Tibial nerve (tissue), 4 donors: ENCODE data around the gene RPL39L. TPM values are rescaled to one million over a fixed set of nuclear protein-coding genes. Genes with fewer than 3 reads are reported as not detected.

Experiments used
- DNase-seq, 2 donors: peaks; one replicate each; pipeline ENCODE4 v3.0.0-alpha.2; 2019; ENCODE audit warnings: low spot score in 2 of 2
- H3K27ac ChIP-seq, 4 donors: fragments of 200-600 bp; sonication (generic) in 3 of 4; one replicate each; pipeline ENCODE4 v1.5.1; 2017 to 2019; ENCODE audit warnings: mild to moderate bottlenecking in 1 of 4
- H3K27me3 ChIP-seq, 2 donors: fragments of 200-600 bp; sonication (generic) in 1 of 2; one replicate each; pipeline versions ENCODE4 v1.5.1 to v1.6.0; 2017 to 2019
- H3K36me3 ChIP-seq, 3 donors: fragments of 200-600 bp; sonication (generic); one replicate each; pipeline ENCODE4 v1.5.1; 2018 to 2019
- H3K4me1 ChIP-seq, 4 donors: fragments of 200-600 bp; sonication (generic) in 3 of 4; one replicate each; pipeline ENCODE4 v1.5.1; 2017 to 2019
- H3K4me3 ChIP-seq, 4 donors: fragments of 200-600 bp; sonication (generic) in 3 of 4; one replicate each; pipeline ENCODE4 v1.5.1; 2017 to 2019; ENCODE audit warnings: mild to moderate bottlenecking in 1 of 4, moderate library complexity in 1 of 4
- H3K9me3 ChIP-seq, 4 donors: fragments of 200-600 bp; sonication (generic) in 3 of 4; one replicate each; pipeline ENCODE4 v1.5.1; 2017 to 2019
- EP300 ChIP-seq, 2 donors: sonication (generic); formaldehyde crosslinking; IDR thresholded peaks; one replicate each; pipeline ENCODE4 v1.6.1; 2017; ENCODE audit warnings: antibody characterized with exemption in 2 of 2, mild to moderate bottlenecking in 1 of 2
- POLR2A ChIP-seq, 2 donors: fragments of 450-650 bp; IDR thresholded peaks; one replicate each; pipeline ENCODE4 v1.6.1; 2017; ENCODE audit warnings: antibody characterized with exemption in 2 of 2, mild to moderate bottlenecking in 2 of 2, moderate library complexity in 2 of 2
- WGBS, 2 donors: methylation state at CpG; one replicate each; pipeline ENCODE4 v1.1.5; 2018; 5-methylcytosine and 5-hydroxymethylcytosine counted together
- total RNA-seq, 4 donors: library from RNA; depleted of rRNA; stranded (reverse); fragments of >200 nt; gene quantifications; one replicate each; pipeline ENCODE4 v1.1.0, GENCODE V29; 2016
- TF ChIP-seq, protein P1 (sequence below), 5 experiments: fragments of 200-600 bp in 3 of 5; fragments of 450-650 bp in 2 of 5; sonication (generic) in 3 of 5; IDR thresholded peaks; one replicate each; pipeline ENCODE4 v1.5.1; 2016 to 2019; ENCODE audit warnings: antibody characterized with exemption in 5 of 5, mild to moderate bottlenecking in 3 of 5, moderate library complexity in 2 of 5

RPL39L gene
- total RNA-seq, 4 donors from 2014 or later, result 1.4 to 15.0 (median 10.7) TPM

DNA sequence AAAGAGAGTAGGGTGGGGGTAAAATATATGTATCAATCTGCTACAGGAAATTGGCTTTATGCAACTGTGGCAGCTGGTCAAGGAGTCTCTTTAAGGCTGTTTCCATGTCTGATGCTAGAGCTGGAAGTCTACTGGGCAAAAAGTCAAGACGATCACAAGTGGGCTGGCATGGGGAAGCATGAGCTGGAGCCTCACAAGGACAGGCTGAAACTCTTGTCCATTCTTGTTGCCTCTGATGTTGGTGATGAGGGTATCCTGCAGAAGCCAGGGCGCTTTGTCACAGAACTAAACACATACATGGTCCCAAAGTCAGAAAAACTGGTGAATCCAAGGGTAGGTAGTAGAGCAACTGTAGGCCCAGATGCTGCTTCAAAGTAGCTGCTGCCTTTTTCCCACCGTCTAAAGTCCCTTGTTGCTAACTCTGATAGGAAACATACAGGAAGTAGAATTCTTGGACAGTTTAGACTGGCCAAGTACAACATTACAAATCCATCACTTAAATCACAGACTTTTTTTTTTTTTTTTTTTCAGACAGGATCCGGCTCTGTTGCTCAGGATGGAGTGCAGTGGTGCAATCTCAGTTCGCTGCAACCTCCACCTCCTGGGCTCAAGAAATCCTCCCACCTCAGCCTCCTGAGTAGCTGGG is 54.2 kb downstream of the RPL39L start:
- Histone ChIP-seq H3K27me3 (no peaks in the 10 kb centered on the region), H3K4me1 (peaks cover 0 to 5% (median 0%) of the 10 kb centered on the region in 4 donors), H3K36me3 (no peaks in the 10 kb centered on the region), H3K4me3 (no peak overlapping the region), H3K9me3 (peaks cover 0 to 27% (median 10%) of the 10 kb centered on the region in 4 donors), H3K27ac (no peak overlapping the region)
- WGBS, 2 donors, result 68 to 74% methylated on average over 5 of the region's 5 CpGs
- TF ChIP-seq POLR2A (IDR thresholded peaks at IDR 0.05) (no peak), EP300 (IDR thresholded peaks at IDR 0.05) (no peak)
- TF ChIP-seq, protein P1, sequence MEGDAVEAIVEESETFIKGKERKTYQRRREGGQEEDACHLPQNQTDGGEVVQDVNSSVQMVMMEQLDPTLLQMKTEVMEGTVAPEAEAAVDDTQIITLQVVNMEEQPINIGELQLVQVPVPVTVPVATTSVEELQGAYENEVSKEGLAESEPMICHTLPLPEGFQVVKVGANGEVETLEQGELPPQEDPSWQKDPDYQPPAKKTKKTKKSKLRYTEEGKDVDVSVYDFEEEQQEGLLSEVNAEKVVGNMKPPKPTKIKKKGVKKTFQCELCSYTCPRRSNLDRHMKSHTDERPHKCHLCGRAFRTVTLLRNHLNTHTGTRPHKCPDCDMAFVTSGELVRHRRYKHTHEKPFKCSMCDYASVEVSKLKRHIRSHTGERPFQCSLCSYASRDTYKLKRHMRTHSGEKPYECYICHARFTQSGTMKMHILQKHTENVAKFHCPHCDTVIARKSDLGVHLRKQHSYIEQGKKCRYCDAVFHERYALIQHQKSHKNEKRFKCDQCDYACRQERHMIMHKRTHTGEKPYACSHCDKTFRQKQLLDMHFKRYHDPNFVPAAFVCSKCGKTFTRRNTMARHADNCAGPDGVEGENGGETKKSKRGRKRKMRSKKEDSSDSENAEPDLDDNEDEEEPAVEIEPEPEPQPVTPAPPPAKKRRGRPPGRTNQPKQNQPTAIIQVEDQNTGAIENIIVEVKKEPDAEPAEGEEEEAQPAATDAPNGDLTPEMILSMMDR (IDR thresholded peaks at IDR 0.05), result no peak
- no peak for DNase-seq

DNA sequence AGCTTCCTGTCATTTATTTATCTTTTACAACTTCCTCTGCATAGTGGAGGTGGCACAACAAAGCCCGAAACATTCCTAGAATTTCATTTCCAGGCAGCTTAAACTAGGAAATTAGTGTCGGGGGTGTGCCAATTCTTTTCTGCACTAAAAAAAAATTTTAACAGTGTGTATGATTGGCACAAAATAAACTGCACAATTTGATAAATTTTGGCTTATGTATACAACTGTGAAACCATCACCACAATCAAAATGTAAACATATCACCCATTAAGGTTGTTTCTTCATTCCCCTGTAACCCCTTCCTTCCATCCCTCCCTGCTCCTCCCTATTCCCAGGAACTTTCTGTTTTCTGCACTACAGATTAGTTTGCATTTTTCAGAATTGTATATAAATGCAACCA is 54.7 kb downstream of the RPL39L start:
- 20 to 27% methylated on average over 2 of the region's 2 CpGs for WGBS, 2 donors

DNA sequence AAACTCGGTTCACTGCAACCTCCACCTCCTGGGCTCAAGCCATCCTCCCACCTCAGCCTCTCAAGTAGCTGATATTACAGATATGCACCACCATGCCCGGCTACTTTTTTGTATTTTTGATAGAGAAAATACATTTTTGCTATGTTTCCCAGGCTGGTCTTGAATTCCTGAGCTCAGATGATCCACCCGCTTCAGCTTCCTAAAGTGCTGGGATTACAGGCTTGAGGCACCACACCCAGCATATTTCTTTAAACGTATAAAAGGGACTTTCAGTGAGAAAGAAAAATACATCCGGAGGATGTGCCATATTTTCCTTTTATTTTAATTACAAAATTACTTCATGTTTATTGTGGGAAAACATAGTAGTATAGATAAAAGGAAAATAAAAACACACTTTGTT is 55.2 kb downstream of the RPL39L start:
- peaks cover 0 to 5% (median 0%) of the 10 kb centered on the region in 4 donors for H3K4me1 ChIP-seq
- no peak overlapping the region for H3K27ac ChIP-seq
- H3K27me3 ChIP-seq, result no peaks in the 10 kb centered on the region
- 50 to 55% methylated on average over 5 of the region's 5 CpGs for WGBS, 2 donors
- TF ChIP-seq EP300 (IDR thresholded peaks at IDR 0.05), result no peak
- TF ChIP-seq, protein P1 (IDR thresholded peaks at IDR 0.05), result no peak
- no peak for TF ChIP-seq POLR2A (IDR thresholded peaks at IDR 0.05)
- no peaks in the 10 kb centered on the region for H3K36me3 ChIP-seq
- no peak for DNase-seq
- no peak overlapping the region for H3K4me3 ChIP-seq
- peaks cover 0 to 24% (median 9%) of the 10 kb centered on the region in 4 donors for H3K9me3 ChIP-seq

More for the DNA sequence above, 54.7 kb downstream of the RPL39L start:
- H3K9me3 ChIP-seq, result peaks cover 0 to 27% (median 10%) of the 10 kb centered on the region in 4 donors
- peaks cover 0 to 5% (median 0%) of the 10 kb centered on the region in 4 donors for H3K4me1 ChIP-seq
- DNase-seq, result no peak
- no peaks in the 10 kb centered on the region for H3K36me3 ChIP-seq
- no peak overlapping the region for H3K27ac ChIP-seq
- H3K4me3 ChIP-seq, result no peak overlapping the region
- no peak for TF ChIP-seq EP300 (IDR thresholded peaks at IDR 0.05)
- TF ChIP-seq, protein P1 (IDR thresholded peaks at IDR 0.05), result no peak
- no peak for TF ChIP-seq POLR2A (IDR thresholded peaks at IDR 0.05)
- H3K27me3 ChIP-seq, result no peaks in the 10 kb centered on the region

DNA sequence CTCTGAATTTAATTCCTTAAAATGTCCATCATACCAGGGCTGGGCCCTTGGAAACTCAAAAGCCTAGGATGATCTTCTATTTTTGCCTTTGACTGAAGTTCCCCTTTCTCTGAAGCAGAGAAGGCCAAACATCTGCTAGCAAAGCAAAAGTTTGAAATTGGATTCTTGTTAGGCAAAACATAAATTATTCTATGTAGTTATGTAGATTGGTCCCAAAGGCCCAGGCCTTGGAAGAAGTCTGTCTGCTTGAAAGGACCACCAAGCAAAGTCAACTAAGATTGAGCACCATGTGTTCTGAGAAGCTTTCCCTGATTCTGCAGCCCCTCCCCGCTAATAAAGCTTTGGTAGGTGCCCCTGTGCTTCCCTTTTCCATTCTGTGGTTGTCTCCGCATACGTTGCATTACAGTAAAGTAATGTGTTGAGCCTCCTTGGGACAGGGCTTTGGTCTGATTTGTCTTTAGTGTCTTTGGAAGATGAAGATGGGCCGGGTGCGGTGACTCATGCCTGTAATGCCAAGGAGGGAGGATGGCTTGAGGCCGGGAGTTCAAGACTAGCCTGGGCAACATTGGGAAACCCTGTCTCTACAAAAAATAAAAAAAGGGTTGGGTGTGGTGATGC is 56.4 kb downstream of the RPL39L start:
- DNase-seq, result no peak

DNA sequence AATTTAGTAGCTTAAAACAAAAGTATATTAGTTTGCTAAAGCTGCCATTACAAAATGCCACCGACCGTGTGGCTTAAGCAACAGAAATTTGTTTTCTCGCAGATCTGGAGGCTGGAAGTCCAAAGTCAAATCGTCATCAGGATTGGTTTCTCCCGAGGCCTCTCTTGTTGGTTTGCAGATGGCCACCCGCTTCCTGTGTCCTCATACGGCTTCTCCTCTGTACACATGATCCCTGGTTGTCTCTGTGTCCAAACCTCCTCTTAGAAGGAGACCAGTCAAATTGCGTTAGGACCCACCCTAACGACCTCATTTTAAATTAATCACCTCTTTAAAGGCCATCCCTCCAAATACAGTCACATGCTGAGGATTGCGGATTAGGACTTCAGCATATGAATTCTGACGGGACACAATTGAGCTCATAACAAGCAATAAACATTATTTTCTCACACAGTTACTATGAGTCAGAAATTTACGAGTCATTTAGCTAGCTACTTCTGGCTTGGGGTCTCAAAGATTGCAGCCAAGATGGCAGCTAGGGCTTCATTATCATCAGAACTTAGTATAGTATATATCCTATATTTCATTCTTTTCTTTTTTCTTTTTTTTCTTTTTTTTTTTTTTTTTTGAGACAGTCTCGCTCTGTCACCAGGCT is 58.4 kb downstream of the RPL39L start:
- Histone ChIP-seq H3K4me3 (no peak overlapping the region), H3K36me3 (peaks cover 0 to 21% (median 5%) of the 10 kb centered on the region in 3 donors), H3K4me1 (peaks cover 0 to 5% (median 0%) of the 10 kb centered on the region in 4 donors), H3K27me3 (no peaks in the 10 kb centered on the region), H3K27ac (no peak overlapping the region), H3K9me3 (no peaks in the 10 kb centered on the region)
- TF ChIP-seq EP300 (IDR thresholded peaks at IDR 0.05), result no peak
- no peak for DNase-seq
- 93 to 94% methylated on average over 13 of the region's 13 CpGs for WGBS, 2 donors

More for the DNA sequence above, 56.4 kb downstream of the RPL39L start:
- peaks cover 0 to 5% (median 0%) of the 10 kb centered on the region in 4 donors for H3K4me1 ChIP-seq
- H3K36me3 ChIP-seq, result peaks cover 0 to 2% (median 0%) of the 10 kb centered on the region in 3 donors
- H3K27ac ChIP-seq, result no peak overlapping the region
- 86 to 93% methylated on average over 6 of the region's 6 CpGs for WGBS, 2 donors
- TF ChIP-seq POLR2A (IDR thresholded peaks at IDR 0.05) (no peak), EP300 (IDR thresholded peaks at IDR 0.05) (no peak)
- H3K4me3 ChIP-seq, result no peak overlapping the region
- peaks cover 0 to 11% (median 4%) of the 10 kb centered on the region in 4 donors for H3K9me3 ChIP-seq
- no peaks in the 10 kb centered on the region for H3K27me3 ChIP-seq
